Neuronal stem cell (in vitro differentiated cells): ENCODE measurements around the gene ICAM2.

ENCODE experiments used
- DNase-seq: peaks from one replicate; pipeline ENCODE4 v3.0.0-alpha.2; 2013; ENCODE audit warnings: low spot score
- H2AFZ ChIP-seq: one replicate; pipeline ENCODE4 v1.6.1; 2013; ENCODE audit warnings: mild to moderate bottlenecking, low read length, inconsistent platforms
- H2AK5ac ChIP-seq: 2 replicates; pipeline ENCODE4 v1.6.1; 2013; ENCODE audit warnings: low read depth, mild to moderate bottlenecking, inconsistent platforms, low read length, moderate library complexity, mixed read lengths
- H2BK120ac ChIP-seq: 2 replicates; pipeline ENCODE4 v1.6.1; 2013; ENCODE audit warnings: low read depth, mild to moderate bottlenecking, inconsistent platforms, low read length, moderate library complexity, mixed read lengths
- H2BK12ac ChIP-seq: one replicate; pipeline ENCODE4 v1.6.1; 2013; ENCODE audit warnings: low read length, inconsistent platforms
- H2BK15ac ChIP-seq: 2 replicates; pipeline ENCODE4 v1.6.1; 2013; ENCODE audit warnings: mild to moderate bottlenecking, low read length, inconsistent platforms, mixed read lengths
- H2BK5ac ChIP-seq: one replicate; pipeline ENCODE4 v1.6.1; 2013; ENCODE audit warnings: inconsistent platforms, mild to moderate bottlenecking, low read length, moderate library complexity
- H3K14ac ChIP-seq: one replicate; pipeline ENCODE4 v1.6.1; 2013; ENCODE audit warnings: low read length, inconsistent platforms
- H3K18ac ChIP-seq: 2 replicates; pipeline ENCODE4 v1.6.1; 2013; ENCODE audit warnings: low read length, inconsistent platforms
- H3K23ac ChIP-seq: 2 replicates; pipeline ENCODE4 v1.6.1; 2013; ENCODE audit warnings: low read depth, mild to moderate bottlenecking, mixed read lengths, low read length, inconsistent platforms; ENCODE audit not compliant: poor library complexity
- H3K27ac ChIP-seq: replicated peaks from 3 replicates; pipeline ENCODE4 v1.5.1; 2013; ENCODE audit warnings: low read length, inconsistent platforms
- H3K27me3 ChIP-seq, 3 experiments: 2 replicates each; pipeline ENCODE4 v1.6.1; 2013; ENCODE audit warnings: low read length in 3 of 3, mild to moderate bottlenecking in 2 of 3, inconsistent platforms in 1 of 3, low read depth in 1 of 3, mixed read lengths in 1 of 3, moderate library complexity in 1 of 3; ENCODE audit not compliant: control insufficient read depth in 3 of 3, insufficient read depth in 3 of 3
- H3K36me3 ChIP-seq, 2 donors: replicated peaks in 1 of 2; 2 replicates each; pipeline ENCODE4 v1.6.1; 2013; ENCODE audit warnings: low read length in 2 of 2; ENCODE audit not compliant: control insufficient read depth in 2 of 2, insufficient read depth in 2 of 2
- H3K4ac ChIP-seq: 2 replicates; pipeline ENCODE4 v1.6.1; 2013; ENCODE audit warnings: inconsistent platforms, mild to moderate bottlenecking, low read length, moderate library complexity
- H3K4me1 ChIP-seq, 2 donors: 1 replicate in 1 of 2; 2 replicates in 1 of 2; pipeline ENCODE4 v1.6.1; 2013; ENCODE audit warnings: low read length in 2 of 2, low read depth in 1 of 2; ENCODE audit not compliant: control insufficient read depth in 2 of 2, insufficient read depth in 1 of 2
- H3K4me2 ChIP-seq: one replicate; pipeline ENCODE4 v1.6.1; 2013; ENCODE audit warnings: mild to moderate bottlenecking, low read length, inconsistent platforms; ENCODE audit not compliant: insufficient read depth, poor library complexity, severe bottlenecking
- H3K4me3 ChIP-seq, 2 donors: 2 replicates each; pipeline ENCODE4 v1.5.1; 2013; ENCODE audit warnings: low read length in 2 of 2, mild to moderate bottlenecking in 2 of 2, inconsistent platforms in 1 of 2, moderate library complexity in 1 of 2
- H3K79me1 ChIP-seq: one replicate; pipeline ENCODE4 v1.6.1; 2013; ENCODE audit warnings: low read depth, mild to moderate bottlenecking, inconsistent platforms, low read length, moderate library complexity
- H3K9ac ChIP-seq: one replicate; pipeline ENCODE4 v1.6.1; 2013; ENCODE audit warnings: mild to moderate bottlenecking, low read depth, low read length, inconsistent platforms; ENCODE audit not compliant: poor library complexity
- H3K9me3 ChIP-seq, 2 donors: replicated peaks in 1 of 2; 2 replicates each; pipeline versions ENCODE3 to v1.6.1; 2013; ENCODE audit warnings: low read length in 2 of 2, mild to moderate bottlenecking in 2 of 2, inconsistent platforms in 1 of 2, low read depth in 1 of 2, mixed read lengths in 1 of 2, moderate library complexity in 1 of 2; ENCODE audit not compliant: control insufficient read depth in 2 of 2, insufficient read depth in 1 of 2
- H4K8ac ChIP-seq: one replicate; pipeline ENCODE4 v1.6.1; 2013; ENCODE audit warnings: low read depth, mild to moderate bottlenecking, inconsistent platforms, low read length, moderate library complexity
- H4K91ac ChIP-seq: one replicate; pipeline ENCODE4 v1.6.1; 2013; ENCODE audit warnings: low read length, low read depth, mild to moderate bottlenecking, inconsistent platforms; ENCODE audit not compliant: poor library complexity
- WGBS, 2 donors: extraction: QIAGEN DNeasy Blood & Tissue Kit; methylation state at CpG; one replicate each; pipeline ENCODE4 v1.1.7; 2013; ENCODE audit warnings: missing lambda C conversion rate in 2 of 2, mixed read lengths in 1 of 2; ENCODE audit not compliant: insufficient read length in 2 of 2, insufficient replicate concordance in 1 of 2; ENCODE audit errors: extremely low coverage in 2 of 2; 5-methylcytosine and 5-hydroxymethylcytosine counted together

Gene ICAM2

DNA sequence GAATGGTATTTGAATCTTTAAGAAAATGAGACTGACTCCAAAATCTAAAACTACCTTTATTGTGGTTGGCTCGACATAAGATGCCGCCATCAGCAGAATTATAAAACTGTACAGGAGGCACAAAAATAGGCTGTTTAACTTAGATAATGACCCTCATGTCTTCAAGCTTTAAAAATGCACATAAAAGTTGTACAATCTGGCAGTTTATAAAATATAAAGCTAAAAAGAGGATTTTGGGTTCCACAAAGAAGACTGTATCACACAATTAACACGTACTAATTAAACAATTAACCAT lies 18.6 kb upstream of the ICAM2 start:
- Histone ChIP-seq H3K4me1 (peaks cover 0 to 5% of the 10 kb centered on the region in 2 donors), H2BK5ac (no peak overlapping the region), H4K8ac (no peak overlapping the region), H3K27me3 (no peaks in the 10 kb centered on the region), H3K9ac (no peak overlapping the region), H3K18ac (no peak overlapping the region), H3K4me3 (no peak overlapping the region), H3K27ac (no peak overlapping the region), H2BK12ac (no peak overlapping the region), H2BK120ac (no peak overlapping the region), H2BK15ac (no peak overlapping the region), H2AFZ (no peak overlapping the region), H3K23ac (no peak overlapping the region), H3K14ac (no peak overlapping the region), H3K4ac (no peak overlapping the region), H3K79me1 (no peaks in the 10 kb centered on the region), H2AK5ac (no peak overlapping the region), H4K91ac (no peak overlapping the region), H3K9me3 (no peaks in the 10 kb centered on the region), H3K36me3 (peaks cover 0 to 9% of the 10 kb centered on the region in 2 donors), H3K4me2 (no peak overlapping the region)
- no CpG with 5 or more reads among the region's 3 CpGs for WGBS, 2 donors
- no peak for DNase-seq

DNA sequence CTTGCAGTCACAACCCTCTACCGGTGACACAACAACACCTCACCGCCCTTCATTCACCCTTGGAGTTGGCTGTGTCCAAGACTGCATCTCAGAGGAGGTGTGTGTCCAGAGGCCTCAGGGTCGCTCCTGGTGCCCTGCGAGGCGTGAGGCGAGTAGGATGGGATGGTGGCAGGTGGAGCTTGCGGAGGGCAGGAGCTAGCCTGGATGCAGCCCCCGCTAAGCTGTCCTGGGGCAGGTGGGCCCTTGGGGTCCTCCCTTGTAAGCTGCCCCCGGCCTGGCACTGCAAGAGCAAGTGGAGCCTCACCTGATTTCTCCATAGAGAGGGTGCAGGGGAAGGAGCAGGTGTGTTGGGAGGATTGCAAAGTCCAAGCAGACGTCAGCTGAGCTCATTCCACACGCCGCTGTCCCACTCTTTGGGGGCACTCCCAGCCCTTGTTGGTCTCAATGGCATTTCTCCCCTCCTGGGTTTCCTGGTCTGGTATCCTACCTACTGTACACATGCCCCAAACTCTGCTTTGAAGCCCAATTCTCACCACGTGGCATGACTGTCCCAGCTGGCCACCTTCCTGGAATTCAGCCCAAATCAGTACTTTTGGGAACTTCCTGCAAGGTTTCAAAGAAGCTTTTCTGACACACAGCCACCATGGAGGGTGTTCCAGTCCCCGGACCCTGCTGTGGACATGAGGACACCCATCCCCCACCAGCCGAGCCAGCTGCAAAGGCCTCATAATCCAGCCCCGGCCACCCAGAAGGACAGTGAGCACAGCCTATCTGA lies 18.1 kb upstream of the ICAM2 start:
- Histone ChIP-seq H3K9me3 (no peaks in the 10 kb centered on the region), H3K36me3 (peaks cover 0 to 4% of the 10 kb centered on the region in 2 donors), H2BK120ac (no peak overlapping the region), H3K14ac (no peak overlapping the region), H3K4me2 (no peak overlapping the region), H3K27ac (no peak overlapping the region), H3K4me1 (peaks cover 0 to 5% of the 10 kb centered on the region in 2 donors), H3K4ac (no peak overlapping the region), H2BK15ac (no peak overlapping the region), H4K8ac (no peak overlapping the region), H3K4me3 (peak overlapping the region in 1 of 2 donors; percentile 48), H3K18ac (peak overlapping the region; percentile 18), H3K23ac (no peak overlapping the region), H2BK5ac (no peak overlapping the region), H2AK5ac (no peak overlapping the region), H2BK12ac (no peak overlapping the region), H4K91ac (no peak overlapping the region), H3K79me1 (no peaks in the 10 kb centered on the region), H3K27me3 (no peaks in the 10 kb centered on the region), H3K9ac (no peak overlapping the region), H2AFZ (no peak overlapping the region)
- WGBS, 2 donors, result no CpG with 5 or more reads among the region's 16 CpGs
- no peak for DNase-seq

DNA sequence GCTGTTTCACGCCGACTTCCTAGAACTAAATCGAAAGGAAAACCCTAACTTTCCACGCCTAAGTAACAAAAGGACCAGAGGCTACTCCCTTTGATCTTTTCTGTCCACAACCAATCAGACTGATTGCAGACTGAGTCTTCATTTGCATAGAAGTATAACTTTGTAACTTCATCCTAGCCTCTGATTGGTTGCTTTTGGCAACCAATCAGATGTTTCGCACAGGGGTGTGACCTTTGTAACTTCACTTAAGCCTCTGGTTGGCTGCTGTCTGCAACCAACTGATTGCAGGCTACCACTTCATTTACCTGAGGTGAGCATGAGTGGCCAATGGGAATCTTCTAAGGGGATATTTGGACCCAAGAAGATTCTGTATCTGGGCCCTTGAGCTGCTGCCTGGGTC lies 17.4 kb upstream of the ICAM2 start:
- Histone ChIP-seq H3K4me2 (no peak overlapping the region), H3K14ac (no peak overlapping the region), H2BK5ac (no peak overlapping the region), H2AK5ac (no peak overlapping the region), H3K27ac (no peak overlapping the region), H3K36me3 (no peaks in the 10 kb centered on the region), H4K91ac (no peak overlapping the region), H3K79me1 (no peaks in the 10 kb centered on the region), H4K8ac (no peak overlapping the region), H3K27me3 (no peaks in the 10 kb centered on the region), H3K4me3 (no peak overlapping the region), H2BK15ac (no peak overlapping the region), H2AFZ (no peak overlapping the region), H2BK120ac (no peak overlapping the region), H3K4me1 (peaks cover 0 to 5% of the 10 kb centered on the region in 2 donors), H3K18ac (no peak overlapping the region), H3K4ac (no peak overlapping the region), H3K9ac (no peak overlapping the region), H2BK12ac (no peak overlapping the region), H3K23ac (no peak overlapping the region), H3K9me3 (no peaks in the 10 kb centered on the region)
- DNase-seq, result no peak
- WGBS, 2 donors, result no CpG with 5 or more reads among the region's 5 CpGs

DNA sequence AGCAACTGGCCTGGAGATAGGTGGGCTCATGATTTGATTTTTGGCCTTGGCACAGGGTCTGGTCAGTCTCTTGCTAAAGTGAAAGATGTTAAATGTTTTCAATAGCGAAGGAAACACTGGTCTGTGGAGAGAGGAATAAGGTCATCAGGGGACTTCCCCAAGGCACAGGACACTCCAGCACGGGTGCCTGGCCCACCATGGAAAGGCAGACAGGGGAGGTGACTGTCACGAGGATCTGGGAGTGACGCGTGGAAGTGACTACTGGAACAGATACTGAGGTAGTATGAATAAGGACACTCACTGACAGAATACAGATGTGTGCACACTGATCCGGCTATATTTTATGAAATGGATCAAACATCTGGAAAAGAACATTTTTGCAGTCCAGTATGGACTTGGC lies 16.7 kb upstream of the ICAM2 start:
- H2BK12ac ChIP-seq, result no peak overlapping the region
- no peak overlapping the region for H3K4me2 ChIP-seq
- no peak overlapping the region for H4K91ac ChIP-seq
- H2BK5ac ChIP-seq, result no peak overlapping the region
- H3K27me3 ChIP-seq, result no peaks in the 10 kb centered on the region
- H3K79me1 ChIP-seq, result no peaks in the 10 kb centered on the region
- no peak overlapping the region for H3K27ac ChIP-seq
- no peak overlapping the region for H3K18ac ChIP-seq
- H2BK120ac ChIP-seq, result no peak overlapping the region
- no peak for DNase-seq
- WGBS, 2 donors, result no CpG with 5 or more reads among the region's 6 CpGs
- H4K8ac ChIP-seq, result no peak overlapping the region
- H3K4me3 ChIP-seq, result no peak overlapping the region
- H3K23ac ChIP-seq, result no peak overlapping the region
- no peak overlapping the region for H2BK15ac ChIP-seq
- no peak overlapping the region for H2AFZ ChIP-seq
- H3K14ac ChIP-seq, result no peak overlapping the region
- no peaks in the 10 kb centered on the region for H3K36me3 ChIP-seq
- no peak overlapping the region for H3K4ac ChIP-seq
- no peak overlapping the region for H2AK5ac ChIP-seq
- H3K4me1 ChIP-seq, result peaks cover 0 to 5% of the 10 kb centered on the region in 2 donors
- no peak overlapping the region for H3K9ac ChIP-seq
- H3K9me3 ChIP-seq, result no peaks in the 10 kb centered on the region
